Thyroid gland (tissue), 4 donors: ENCODE data around the gene PIM3. TPM values are rescaled to one million over a fixed set of nuclear protein-coding genes. Genes with fewer than 3 reads are reported as not detected.

ENCODE experiments used
- DNase-seq, 2 donors: peaks; one replicate each; pipeline ENCODE4 v3.0.0-alpha.2; 2019
- H3K27ac ChIP-seq, 3 donors: fragments of 200-600 bp; sonication (generic); 1 replicate in 2 of 3; 2 replicates in 1 of 3; pipeline ENCODE4 v1.5.1; 2016 to 2019; ENCODE audit warnings: mild to moderate bottlenecking in 1 of 3, moderate library complexity in 1 of 3
- H3K27me3 ChIP-seq: fragments of 200-600 bp; sonication (generic); one replicate; pipeline ENCODE4 v1.5.1; 2019
- H3K36me3 ChIP-seq, 2 donors: fragments of 200-600 bp; sonication (generic); one replicate each; pipeline ENCODE4 v1.5.1; 2016 to 2019
- H3K4me1 ChIP-seq, 2 donors: fragments of 200-600 bp; sonication (generic); one replicate each; pipeline ENCODE4 v1.5.1; 2017 to 2019
- H3K4me3 ChIP-seq, 3 donors: fragments of 200-600 bp; sonication (generic); replicated peaks in 1 of 3; 1 replicate in 2 of 3; 2 replicates in 1 of 3; pipeline ENCODE4 v1.5.1; 2016; ENCODE audit warnings: mild to moderate bottlenecking in 1 of 3
- H3K9me3 ChIP-seq: fragments of 200-600 bp; sonication (generic); one replicate; pipeline ENCODE4 v1.5.1; 2017
- CTCF ChIP-seq, 6 experiments: fragments of 200-600 bp in 3 of 6; fragments of 450-650 bp in 3 of 6; sonication (generic) in 3 of 6; IDR thresholded peaks; one replicate each; pipeline ENCODE4 v1.5.1; 2016 to 2019; ENCODE audit warnings: antibody characterized with exemption in 6 of 6, mild to moderate bottlenecking in 2 of 6, inconsistent platforms in 1 of 6, moderate library complexity in 1 of 6
- POLR2A ChIP-seq, 2 donors: fragments of 450-650 bp; IDR thresholded peaks; one replicate each; pipeline ENCODE4 v1.6.1; 2017; ENCODE audit warnings: antibody characterized with exemption in 2 of 2, mild to moderate bottlenecking in 2 of 2, moderate library complexity in 1 of 2
- WGBS, 2 donors: methylation state at CpG; one replicate each; pipeline ENCODE4 v1.1.5; 2017; 5-methylcytosine and 5-hydroxymethylcytosine counted together
- intact Hi-C: fragments of 100-400 bp; cut with DNase I; formaldehyde crosslinking; loops from one replicate; pipeline ENCODE4 v1.15.1; 2023
- total RNA-seq, 4 donors: library from RNA; depleted of rRNA; stranded (reverse); fragments of >200 nt; gene quantifications; one replicate each; pipeline ENCODE4 v1.2.3, GENCODE V29; 2016

PIM3 gene
- total RNA-seq, 4 donors from 2014 or later: 45.4 to 108 (median 73.2) TPM

- TF ChIP-seq CTCF (IDR thresholded peaks at IDR 0.05) (no peak), POLR2A (IDR thresholded peaks at IDR 0.05) (no peak)
- Histone ChIP-seq H3K27me3 (no peaks in the 10 kb centered on the region), H3K36me3 (no peaks in the 10 kb centered on the region), H3K27ac (peak overlapping the region in 1 of 3 donors; percentile 94), H3K4me3 (no peak overlapping the region), H3K4me1 (peaks cover 20 to 39% of the 10 kb centered on the region in 2 donors), H3K9me3 (no peaks in the 10 kb centered on the region)
- WGBS, 2 donors: 88 to 92% methylated on average over 5 of the region's 5 CpGs
- intact Hi-C loops: no loop called here
- DNase-seq: no peak
Measured at GRCh38 chr22:49973018-49973961, 12.7 kb downstream of the PIM3 start.

- peak overlapping the region in 1 of 3 donors; percentile 24 for H3K27ac ChIP-seq
- no peaks in the 10 kb centered on the region for H3K27me3 ChIP-seq
- no peaks in the 10 kb centered on the region for H3K36me3 ChIP-seq
- H3K4me1 ChIP-seq: peaks cover 18% of the 10 kb centered on the region in 2 donors
- no peak overlapping the region for H3K4me3 ChIP-seq
- WGBS, 2 donors: 44 to 49% methylated on average over 16 of the region's 17 CpGs
- no peaks in the 10 kb centered on the region for H3K9me3 ChIP-seq
- intact Hi-C loops: no loop called here
- TF ChIP-seq POLR2A (IDR thresholded peaks at IDR 0.05): no peak
- no peak for TF ChIP-seq CTCF (IDR thresholded peaks at IDR 0.05)
- no peak for DNase-seq
Measured at GRCh38 chr22:49975543-49976389, 15.2 kb downstream of the PIM3 start.

GRCh38 chr22:49976439-49977175 is 16.0 kb downstream of the PIM3 start:
- TF ChIP-seq CTCF (IDR thresholded peaks at IDR 0.05): no peak
- no peak for TF ChIP-seq POLR2A (IDR thresholded peaks at IDR 0.05)
- intact Hi-C loops: no loop called here
- Histone ChIP-seq H3K36me3 (no peaks in the 10 kb centered on the region), H3K27me3 (no peaks in the 10 kb centered on the region), H3K27ac (no peak overlapping the region), H3K9me3 (no peaks in the 10 kb centered on the region), H3K4me1 (peaks cover 10 to 11% of the 10 kb centered on the region in 2 donors), H3K4me3 (no peak overlapping the region)
- 68 to 78% methylated on average over 15 of the region's 15 CpGs for WGBS, 2 donors
- no peak for DNase-seq

- intact Hi-C loops: no loop called here
- Histone ChIP-seq H3K4me3 (no peak overlapping the region), H3K27ac (no peak overlapping the region), H3K36me3 (no peaks in the 10 kb centered on the region), H3K9me3 (no peaks in the 10 kb centered on the region), H3K4me1 (peaks cover under 1 to 1% of the 10 kb centered on the region in 2 donors), H3K27me3 (no peaks in the 10 kb centered on the region)
- no peak for DNase-seq
- TF ChIP-seq POLR2A (IDR thresholded peaks at IDR 0.05): no peak
- TF ChIP-seq CTCF (IDR thresholded peaks at IDR 0.05): no peak
- WGBS, 2 donors: 86 to 87% methylated on average over 14 of the region's 14 CpGs
Measured at GRCh38 chr22:49977578-49977977, 17.0 kb downstream of the PIM3 start.
